ENCODE measurements around the gene FBN1.

The FBN1 gene

GRCh38 chr15:48363474-48363873 lies 282.0 kb downstream of the FBN1 start:
- no peak overlapping the region for H3K27ac ChIP-seq
- DNase-seq (ENCODE audit: low spot score), result no peak
- TF ChIP-seq CTCF (IDR thresholded peaks at IDR 0.05), result no peak
- no peak overlapping the region for H3K4me3 ChIP-seq

GRCh38 chr15:48361685-48362084 lies 283.8 kb downstream of the FBN1 start:
- no peak overlapping the region for H3K27ac ChIP-seq
- no peak overlapping the region for H3K4me3 ChIP-seq
- TF ChIP-seq CTCF (IDR thresholded peaks at IDR 0.05), result no peak
- DNase-seq (ENCODE audit: low spot score), result no peak

- Histone ChIP-seq H3K27ac (no peak overlapping the region), H3K4me3 (no peak overlapping the region)
- TF ChIP-seq CTCF (IDR thresholded peaks at IDR 0.05), result no peak
- no peak for DNase-seq (ENCODE audit: low spot score)
Observed at GRCh38 chr15:48360841-48361240, 284.7 kb downstream of the FBN1 start.
